Esophagus squamous epithelium (tissue), 4 donors: ENCODE data around the gene POU6F2.

Source experiments
- CTCF ChIP-seq, 6 experiments: fragments of 450-650 bp in 4 of 6; fragments of 200-600 bp in 2 of 6; sonication (generic) in 2 of 6; IDR thresholded peaks; one replicate each; pipeline ENCODE4 v1.5.1; 2016 to 2019; ENCODE audit warnings: antibody characterized with exemption in 6 of 6, mild to moderate bottlenecking in 4 of 6, moderate library complexity in 4 of 6
- POLR2A ChIP-seq, 4 donors: fragments of 450-650 bp; IDR thresholded peaks; one replicate each; pipeline ENCODE4 v1.6.1; 2017; ENCODE audit warnings: antibody characterized with exemption in 4 of 4, mild to moderate bottlenecking in 4 of 4, moderate library complexity in 3 of 4

GRCh38 chr7:39356172-39356925, 378.6 kb downstream of the POU6F2 start:
- no peak for TF ChIP-seq CTCF (IDR thresholded peaks at IDR 0.05)
- no peak for TF ChIP-seq POLR2A (IDR thresholded peaks at IDR 0.05)
